DND-41 (cell line): ENCODE measurements around the gene EED.

Source experiments
- ATAC-seq: fragments of 200-7000 bp; cut with Tn5 transposase; 3 replicates; pipeline ENCODE4 v1.9.1; 2021; ENCODE audit warnings: low read depth; ENCODE audit not compliant: insufficient read depth
- DNase-seq: peaks from one replicate; pipeline ENCODE4 v3.0.0-alpha.2; 2020
- H2AFZ ChIP-seq: 2 replicates; pipeline ENCODE4 v1.6.0; 2012; ENCODE audit warnings: low read depth, low read length
- H3K27ac ChIP-seq: 2 replicates; pipeline ENCODE4 v1.5.1; 2012; ENCODE audit warnings: low read length, inconsistent platforms
- H3K27me3 ChIP-seq: fragments of 200-600 bp; sonication (generic); 2 replicates; pipeline ENCODE4 v1.6.0; 2012; ENCODE audit warnings: low read length, mild to moderate bottlenecking, inconsistent platforms; ENCODE audit not compliant: insufficient read depth, poor library complexity
- H3K36me3 ChIP-seq: 2 replicates; pipeline ENCODE4 v1.5.1; 2012; ENCODE audit warnings: low read length, inconsistent platforms; ENCODE audit not compliant: insufficient read depth
- H3K4me1 ChIP-seq: 2 replicates; pipeline ENCODE4 v1.5.1; 2012; ENCODE audit warnings: mild to moderate bottlenecking, low read length; ENCODE audit not compliant: insufficient read depth
- H3K4me2 ChIP-seq: 2 replicates; pipeline ENCODE4 v1.6.0; 2012; ENCODE audit warnings: mild to moderate bottlenecking, moderate library complexity, low read length, inconsistent platforms; ENCODE audit not compliant: insufficient read depth
- H3K4me3 ChIP-seq, 2 experiments: fragments of 200-600 bp in 1 of 2; shearing (Covaris generic) in 1 of 2; 2 replicates each; pipeline ENCODE4 v1.5.1; 2012 to 2016; ENCODE audit warnings: inconsistent platforms in 2 of 2, low read length in 2 of 2, mild to moderate bottlenecking in 2 of 2, low read depth in 1 of 2, moderate library complexity in 1 of 2
- H3K79me2 ChIP-seq: 2 replicates; pipeline ENCODE4 v1.6.0; 2012; ENCODE audit warnings: low read length, inconsistent platforms; ENCODE audit not compliant: insufficient read depth
- H3K9ac ChIP-seq: 2 replicates; pipeline ENCODE4 v1.6.0; 2012; ENCODE audit warnings: low read depth, mild to moderate bottlenecking, inconsistent platforms, low read length, moderate library complexity
- H3K9me3 ChIP-seq: 2 replicates; pipeline ENCODE4 v1.5.1; 2012; ENCODE audit warnings: low read length, moderate library complexity, mild to moderate bottlenecking, inconsistent platforms; ENCODE audit not compliant: insufficient read depth, severe bottlenecking
- H4K20me1 ChIP-seq: 2 replicates; pipeline ENCODE4 v1.6.0; 2012; ENCODE audit warnings: low read length; ENCODE audit not compliant: insufficient read depth
- EZH2 ChIP-seq: IDR thresholded peaks from 3 replicates; pipeline ENCODE4 v1.6.1; 2012; ENCODE audit warnings: borderline replicate concordance, low read depth, mild to moderate bottlenecking, moderate library complexity, low read length, inconsistent platforms; ENCODE audit not compliant: severe bottlenecking
- TF ChIP-seq, protein P1 (sequence below): IDR thresholded peaks from 2 replicates; pipeline ENCODE4 v1.5.1; 2012; ENCODE audit warnings: borderline replicate concordance, low read length, moderate library complexity, mild to moderate bottlenecking; ENCODE audit not compliant: poor library complexity, severe bottlenecking; ENCODE audit errors: extremely low read depth

Gene EED

GRCh38 chr11:86234831-86235461 is 9.6 kb upstream of the EED start:
- Histone ChIP-seq H3K9ac (no peak overlapping the region), H3K36me3 (no peaks in the 10 kb centered on the region), H2AFZ (no peak overlapping the region), H3K79me2 (no peaks in the 10 kb centered on the region), H3K4me3 (no peak overlapping the region), H3K4me2 (no peak overlapping the region), H3K27me3 (peaks cover 12% of the 10 kb centered on the region), H4K20me1 (no peaks in the 10 kb centered on the region), H3K4me1 (no peaks in the 10 kb centered on the region), H3K27ac (no peak overlapping the region), H3K9me3 (no peaks in the 10 kb centered on the region)
- ATAC-seq = no peak
- DNase-seq = no peak
- no peak for TF ChIP-seq EZH2
- TF ChIP-seq, protein P1, sequence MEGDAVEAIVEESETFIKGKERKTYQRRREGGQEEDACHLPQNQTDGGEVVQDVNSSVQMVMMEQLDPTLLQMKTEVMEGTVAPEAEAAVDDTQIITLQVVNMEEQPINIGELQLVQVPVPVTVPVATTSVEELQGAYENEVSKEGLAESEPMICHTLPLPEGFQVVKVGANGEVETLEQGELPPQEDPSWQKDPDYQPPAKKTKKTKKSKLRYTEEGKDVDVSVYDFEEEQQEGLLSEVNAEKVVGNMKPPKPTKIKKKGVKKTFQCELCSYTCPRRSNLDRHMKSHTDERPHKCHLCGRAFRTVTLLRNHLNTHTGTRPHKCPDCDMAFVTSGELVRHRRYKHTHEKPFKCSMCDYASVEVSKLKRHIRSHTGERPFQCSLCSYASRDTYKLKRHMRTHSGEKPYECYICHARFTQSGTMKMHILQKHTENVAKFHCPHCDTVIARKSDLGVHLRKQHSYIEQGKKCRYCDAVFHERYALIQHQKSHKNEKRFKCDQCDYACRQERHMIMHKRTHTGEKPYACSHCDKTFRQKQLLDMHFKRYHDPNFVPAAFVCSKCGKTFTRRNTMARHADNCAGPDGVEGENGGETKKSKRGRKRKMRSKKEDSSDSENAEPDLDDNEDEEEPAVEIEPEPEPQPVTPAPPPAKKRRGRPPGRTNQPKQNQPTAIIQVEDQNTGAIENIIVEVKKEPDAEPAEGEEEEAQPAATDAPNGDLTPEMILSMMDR = no peak

DNA sequence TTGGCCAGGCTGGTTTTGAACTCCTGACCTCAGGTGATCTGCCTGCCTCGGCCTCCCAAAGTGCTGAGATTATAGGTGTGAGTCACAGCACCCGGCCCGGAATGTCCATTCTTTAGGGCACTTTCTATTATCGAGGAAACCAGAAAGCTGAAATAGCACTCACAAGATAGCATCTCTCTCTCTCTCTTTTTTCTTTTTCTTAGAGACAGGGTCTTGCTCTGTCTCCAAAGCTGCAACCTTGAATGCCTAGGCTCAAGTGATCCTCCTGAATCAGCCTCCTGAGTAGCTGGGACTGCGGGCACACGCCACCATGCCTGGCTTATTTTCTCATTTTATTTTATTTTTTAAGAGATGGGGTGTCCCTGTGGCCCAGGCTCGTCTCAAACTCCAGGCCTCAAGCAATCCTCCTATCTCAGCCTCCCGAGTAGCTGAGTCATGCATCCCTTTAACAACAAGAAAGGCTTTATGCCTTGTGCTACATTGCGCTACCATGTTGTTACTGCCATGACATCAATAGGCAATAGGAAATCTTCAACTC is 7.2 kb upstream of the EED start:
- DNase-seq (no peak), ATAC-seq (no peak)
- Histone ChIP-seq H3K27me3 (peaks cover 16% of the 10 kb centered on the region), H2AFZ (no peak overlapping the region), H3K9ac (no peak overlapping the region), H3K4me1 (no peaks in the 10 kb centered on the region), H3K4me3 (no peak overlapping the region), H3K9me3 (no peaks in the 10 kb centered on the region), H4K20me1 (no peaks in the 10 kb centered on the region), H3K4me2 (no peak overlapping the region), H3K27ac (no peak overlapping the region), H3K36me3 (no peaks in the 10 kb centered on the region), H3K79me2 (no peaks in the 10 kb centered on the region)
- TF ChIP-seq EZH2 = no peak
- TF ChIP-seq, protein P1 = no peak

- TF ChIP-seq EZH2 = no peak
- TF ChIP-seq, protein P1 = no peak
- Histone ChIP-seq H3K4me1 (peaks cover 9% of the 10 kb centered on the region), H3K4me3 (no peak overlapping the region), H3K9ac (no peak overlapping the region), H3K27me3 (peaks cover 13% of the 10 kb centered on the region), H3K4me2 (no peak overlapping the region), H3K36me3 (no peaks in the 10 kb centered on the region), H4K20me1 (no peaks in the 10 kb centered on the region), H3K27ac (no peak overlapping the region), H3K9me3 (no peaks in the 10 kb centered on the region), H3K79me2 (peaks cover 1% of the 10 kb centered on the region), H2AFZ (no peak overlapping the region)
- ATAC-seq (no peak), DNase-seq (no peak)
Measured at GRCh38 chr11:86240164-86240563, 4.4 kb upstream of the EED start.
